ENCODE measurements around the gene RASA3. TPM values are rescaled to one million over a fixed set of nuclear protein-coding genes. Genes with fewer than 3 reads are reported as not detected.
A peak's percentile ranks its signal among the peaks of the same experiment; 100 is the strongest.

RASA3 gene
- total RNA-seq, 1 donor from 2014 or later = 41.1 TPM

GRCh38 chr13:114031631-114032030 is 100.8 kb downstream of the RASA3 start:
- Histone ChIP-seq H3K4me2 (ENCODE audit: low read length) (no peak overlapping the region), H2AFZ (ENCODE audit: low read depth, low read length) (no peak overlapping the region), H3K36me3 (ENCODE audit: insufficient read depth, low read length) (peaks cover 14% of the 10 kb centered on the region), H3K9me3 (ENCODE audit: insufficient read depth, low read depth, low read length) (no peaks in the 10 kb centered on the region), H3K27ac (ENCODE audit: low read depth, low read length) (no peak overlapping the region), H3K9ac (ENCODE audit: low read length) (no peak overlapping the region), H3K4me3 (ENCODE audit: insufficient read depth, low read depth, low read length) (no peak overlapping the region), H3K27me3 (ENCODE audit: insufficient read depth, low read length) (no peaks in the 10 kb centered on the region), H4K20me1 (ENCODE audit: insufficient read depth, low read length) (peaks cover 88% of the 10 kb centered on the region), H3K4me1 (ENCODE audit: insufficient read depth, low read length) (peaks cover 49% of the 10 kb centered on the region), H3K79me2 (ENCODE audit: insufficient read depth, low read length) (peaks cover 87% of the 10 kb centered on the region)
- no peaks in the 10 kb centered on the region for H3K27me3 Mint-ChIP-seq (ENCODE audit: low read depth, unreplicated experiment)
- peak overlapping the region; percentile 91 for H3K27ac Mint-ChIP-seq (ENCODE audit: unreplicated experiment)
- DNase-seq (ENCODE audit: low read depth) (no peak), FAIRE-seq (no peak)
- no peaks in the 10 kb centered on the region for H3K9me3 Mint-ChIP-seq (ENCODE audit: unreplicated experiment)
- H3K36me3 Mint-ChIP-seq (ENCODE audit: low read depth, unreplicated experiment) = peaks cover 10% of the 10 kb centered on the region
- TF ChIP-seq CTCF (IDR thresholded peaks at IDR 0.05; ENCODE audit: insufficient read depth, low read depth, low read length) (no peak), EZH2 (IDR thresholded peaks at IDR 0.05; ENCODE audit: insufficient read depth, low read length) (no peak)
- H3K4me3 Mint-ChIP-seq (ENCODE audit: unreplicated experiment) = peak overlapping the region; percentile 30
- H3K4me1 Mint-ChIP-seq (ENCODE audit: low read depth, unreplicated experiment) = peaks cover 24% of the 10 kb centered on the region

GRCh38 chr13:114030666-114031610 is 101.5 kb downstream of the RASA3 start:
- Histone ChIP-seq H4K20me1 (ENCODE audit: insufficient read depth, low read length) (peaks cover 91% of the 10 kb centered on the region), H3K4me1 (ENCODE audit: insufficient read depth, low read length) (peaks cover 51% of the 10 kb centered on the region), H3K9ac (ENCODE audit: low read length) (no peak overlapping the region), H2AFZ (ENCODE audit: low read depth, low read length) (no peak overlapping the region), H3K36me3 (ENCODE audit: insufficient read depth, low read length) (peaks cover 14% of the 10 kb centered on the region), H3K9me3 (ENCODE audit: insufficient read depth, low read depth, low read length) (no peaks in the 10 kb centered on the region), H3K27me3 (ENCODE audit: insufficient read depth, low read length) (no peaks in the 10 kb centered on the region), H3K27ac (ENCODE audit: low read depth, low read length) (no peak overlapping the region), H3K4me2 (ENCODE audit: low read length) (no peak overlapping the region), H3K79me2 (ENCODE audit: insufficient read depth, low read length) (peaks cover 89% of the 10 kb centered on the region), H3K4me3 (ENCODE audit: insufficient read depth, low read depth, low read length) (no peak overlapping the region)
- no peak overlapping the region for H3K4me3 Mint-ChIP-seq (ENCODE audit: unreplicated experiment)
- H3K27me3 Mint-ChIP-seq (ENCODE audit: low read depth, unreplicated experiment) = no peaks in the 10 kb centered on the region
- peaks cover 9% of the 10 kb centered on the region for H3K36me3 Mint-ChIP-seq (ENCODE audit: low read depth, unreplicated experiment)
- FAIRE-seq = no peak
- no peak for DNase-seq (ENCODE audit: low read depth)
- peaks cover 31% of the 10 kb centered on the region for H3K4me1 Mint-ChIP-seq (ENCODE audit: low read depth, unreplicated experiment)
- TF ChIP-seq EZH2 (IDR thresholded peaks at IDR 0.05; ENCODE audit: insufficient read depth, low read length) (no peak), CTCF (IDR thresholded peaks at IDR 0.05; ENCODE audit: insufficient read depth, low read depth, low read length) (no peak)
- H3K27ac Mint-ChIP-seq (ENCODE audit: unreplicated experiment) = no peak overlapping the region
- no peaks in the 10 kb centered on the region for H3K9me3 Mint-ChIP-seq (ENCODE audit: unreplicated experiment)

Data from astrocyte (in vitro differentiated cells and primary cell).